NCI-H146 (cell line): ENCODE data around the gene HAP1.
A peak's percentile ranks its signal among the peaks of the same experiment; 100 is the strongest.
"Not testable (repeated sequence)": the region's sequence is repeated elsewhere in the genome, so short reads cannot be mapped to it uniquely, and the experiment has no call there.

Experiments used
- DNase-seq: peaks from one replicate; lab custom pipeline; 2025; lab: John Stamatoyannopoulos, UW

HAP1 gene

DNA sequence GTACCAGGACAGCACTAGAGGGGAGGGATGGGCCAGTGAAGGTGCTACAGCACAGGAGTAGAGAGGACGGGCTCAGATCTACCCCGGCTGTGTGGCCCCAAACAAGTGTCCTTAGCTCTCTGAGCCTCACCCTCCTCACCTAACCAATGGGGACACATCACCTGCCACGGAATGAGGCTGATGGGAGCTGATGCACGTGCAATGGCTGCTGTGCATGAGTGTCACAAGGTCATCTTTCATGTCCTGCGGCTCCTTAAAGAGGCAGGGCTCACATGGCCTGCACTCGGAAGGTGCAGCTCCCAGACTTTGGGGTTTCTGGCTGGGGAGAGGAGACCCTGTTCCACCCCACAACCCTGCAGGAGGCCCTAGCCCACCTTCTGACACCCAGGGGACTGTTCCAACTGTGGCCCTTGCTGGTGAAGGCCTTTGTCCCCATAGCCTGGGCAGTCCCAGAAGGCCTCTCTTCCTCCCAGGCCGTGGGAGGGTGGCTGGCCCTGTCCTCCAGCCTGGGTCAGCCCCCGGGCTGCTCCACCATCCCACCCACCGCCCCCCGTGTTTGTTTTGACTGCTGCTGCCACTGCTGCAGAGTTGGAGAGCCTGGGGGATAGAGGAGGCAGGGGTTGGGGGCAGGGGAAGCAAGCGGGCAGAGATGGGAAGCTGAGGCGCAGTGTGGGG, 10.5 kb downstream of the HAP1 start:
- DNase-seq: no peak

DNA sequence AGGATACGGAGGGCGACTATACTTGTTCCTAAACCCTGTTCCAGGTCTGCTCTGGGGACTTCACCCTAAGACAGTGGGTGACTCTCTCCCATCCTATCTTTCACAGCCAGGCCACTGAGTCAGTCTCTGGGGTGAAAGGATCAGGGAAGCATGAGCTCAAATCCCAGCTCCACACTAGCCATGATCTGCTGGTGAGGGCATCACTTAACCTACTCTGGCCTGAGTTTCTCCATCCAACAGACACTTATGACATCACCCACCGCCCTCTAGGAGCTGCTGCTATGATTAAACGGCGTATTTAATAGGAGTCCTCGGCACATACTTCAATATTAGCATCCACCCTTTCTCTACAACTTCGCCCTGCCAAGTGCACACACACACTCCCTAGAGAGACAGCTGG, 12.2 kb downstream of the HAP1 start:
- no peak for DNase-seq

DNA sequence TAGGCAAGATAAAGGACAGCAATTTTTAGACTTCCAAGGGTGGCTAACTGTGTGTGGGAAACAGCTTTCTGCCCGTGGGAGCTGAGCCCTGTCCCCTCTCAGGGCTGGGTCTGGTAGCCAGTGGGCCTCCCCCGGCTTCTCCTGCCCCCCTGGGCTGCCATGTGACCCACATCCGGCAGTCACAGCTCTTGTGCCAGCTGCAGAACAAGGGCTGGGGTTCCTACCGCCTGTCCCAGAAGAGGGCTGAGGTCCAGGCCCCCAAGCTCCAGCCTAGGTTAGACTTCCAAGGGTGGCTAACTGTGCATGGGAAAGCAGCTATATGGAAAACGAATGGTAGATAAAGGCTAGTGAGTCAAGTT, 16.2 kb downstream of the HAP1 start:
- DNase-seq: no peak

DNA sequence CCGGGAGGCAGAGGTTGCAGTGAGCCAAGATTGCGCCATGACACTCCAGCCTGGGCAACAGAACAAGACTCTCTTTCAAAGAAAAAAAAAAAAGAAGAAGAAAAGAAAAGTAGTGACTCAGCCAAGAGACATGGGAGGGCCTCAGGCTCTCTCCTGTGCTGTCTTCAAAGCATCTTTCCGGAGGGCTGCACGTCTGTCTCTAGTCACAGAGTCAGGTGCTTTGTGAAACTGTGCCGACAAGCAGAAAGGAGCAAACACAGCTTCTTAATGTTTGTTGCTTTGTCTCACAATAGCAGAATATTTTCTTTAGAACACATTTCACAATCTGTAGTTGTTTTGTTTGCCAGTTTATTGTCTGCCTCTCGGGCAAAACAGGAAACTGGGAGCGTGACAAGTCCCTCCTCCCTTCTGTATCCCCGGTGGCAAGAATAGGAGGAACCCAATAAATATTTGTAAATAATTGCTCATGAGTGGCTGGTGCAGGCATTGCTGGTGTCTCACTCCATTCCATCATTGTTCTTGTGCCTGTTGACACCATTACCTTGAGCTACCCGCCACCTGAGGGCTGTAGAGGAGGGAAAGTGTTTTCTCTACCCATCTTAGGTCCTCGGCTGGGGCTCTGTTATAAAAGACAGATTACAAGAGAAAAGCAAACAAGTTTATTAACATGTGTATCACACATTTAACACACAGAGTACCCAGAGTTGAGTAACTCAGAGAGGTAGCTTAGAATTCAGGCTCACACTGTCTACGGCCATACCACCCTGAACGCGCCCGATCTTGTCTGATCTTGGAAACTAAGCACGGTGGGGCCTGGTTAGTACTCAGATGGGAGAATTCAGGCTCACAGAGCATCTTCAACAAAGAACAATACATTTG, 16.8 kb downstream of the HAP1 start:
- no peak for DNase-seq

DNA sequence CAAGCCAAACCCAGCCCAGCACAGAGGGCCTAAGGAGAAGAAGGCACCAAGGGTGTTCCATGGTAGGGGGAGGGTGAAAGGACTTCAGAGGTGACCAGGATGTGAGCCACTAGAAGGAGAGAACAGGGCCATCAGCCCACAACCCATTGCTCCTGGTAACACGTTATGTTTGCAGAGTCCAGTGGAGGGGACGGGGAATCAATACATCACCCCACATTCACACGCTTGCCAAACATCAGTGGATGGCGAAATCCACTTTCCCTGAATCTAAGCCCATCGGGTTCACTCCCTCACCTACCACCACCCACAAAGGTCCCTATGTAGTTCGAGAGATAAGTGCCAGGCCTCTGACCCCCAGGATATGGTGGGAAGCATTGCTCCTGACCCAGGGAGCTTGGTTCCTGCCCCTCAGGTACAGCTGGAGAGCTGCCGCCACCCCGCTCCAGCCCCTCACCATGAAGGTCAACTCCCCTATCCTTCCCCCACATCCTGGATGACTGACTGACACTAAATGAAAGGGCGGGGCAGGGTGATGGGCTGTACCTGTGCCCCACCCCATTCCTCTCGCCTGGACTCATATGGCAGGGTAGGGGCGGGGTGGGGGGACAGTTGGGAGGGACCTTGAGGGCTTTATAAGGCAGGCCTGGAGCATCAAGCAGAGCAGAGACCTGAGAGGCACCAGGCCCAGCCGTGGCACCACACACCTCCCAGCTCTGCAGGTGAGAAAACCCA, 22.6 kb downstream of the HAP1 start, which contains the start of gene GAST:
Gene GAST, plus strand, starts transcription at position 663 of the 732 bp plus-strand sequence. CDS start 3,106 bp downstream, outside the sequence.
- no peak for DNase-seq

DNA sequence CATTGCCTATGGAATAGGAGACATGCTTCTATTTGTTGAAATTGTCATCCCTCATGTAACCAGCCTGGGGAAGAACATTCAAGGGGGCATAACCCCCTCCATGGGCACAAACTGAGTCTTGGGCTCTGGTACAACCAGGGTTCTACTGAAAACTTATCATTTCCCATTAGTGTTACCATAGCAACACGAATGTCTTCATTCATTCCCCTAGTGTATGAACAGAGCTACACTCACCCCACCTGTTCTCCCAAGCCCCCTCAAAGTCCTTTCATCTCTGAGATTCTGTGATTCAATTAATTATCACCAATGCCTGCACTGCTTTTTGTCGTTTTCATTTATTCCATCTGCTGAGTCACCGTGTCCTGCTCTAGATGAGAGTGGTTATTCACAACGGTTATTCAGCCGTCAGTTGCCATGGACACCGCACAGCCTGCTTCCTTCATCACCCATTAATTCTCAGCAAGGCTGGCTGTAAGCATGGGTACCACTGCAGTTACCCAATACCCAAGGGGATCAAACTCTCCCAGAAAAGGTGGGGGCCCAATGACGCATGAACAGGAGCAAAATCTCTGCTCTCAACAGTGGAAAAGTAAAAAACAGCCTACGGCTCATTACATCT, 23.9 kb downstream of the HAP1 start:
- peak; percentile 61 for DNase-seq

DNA sequence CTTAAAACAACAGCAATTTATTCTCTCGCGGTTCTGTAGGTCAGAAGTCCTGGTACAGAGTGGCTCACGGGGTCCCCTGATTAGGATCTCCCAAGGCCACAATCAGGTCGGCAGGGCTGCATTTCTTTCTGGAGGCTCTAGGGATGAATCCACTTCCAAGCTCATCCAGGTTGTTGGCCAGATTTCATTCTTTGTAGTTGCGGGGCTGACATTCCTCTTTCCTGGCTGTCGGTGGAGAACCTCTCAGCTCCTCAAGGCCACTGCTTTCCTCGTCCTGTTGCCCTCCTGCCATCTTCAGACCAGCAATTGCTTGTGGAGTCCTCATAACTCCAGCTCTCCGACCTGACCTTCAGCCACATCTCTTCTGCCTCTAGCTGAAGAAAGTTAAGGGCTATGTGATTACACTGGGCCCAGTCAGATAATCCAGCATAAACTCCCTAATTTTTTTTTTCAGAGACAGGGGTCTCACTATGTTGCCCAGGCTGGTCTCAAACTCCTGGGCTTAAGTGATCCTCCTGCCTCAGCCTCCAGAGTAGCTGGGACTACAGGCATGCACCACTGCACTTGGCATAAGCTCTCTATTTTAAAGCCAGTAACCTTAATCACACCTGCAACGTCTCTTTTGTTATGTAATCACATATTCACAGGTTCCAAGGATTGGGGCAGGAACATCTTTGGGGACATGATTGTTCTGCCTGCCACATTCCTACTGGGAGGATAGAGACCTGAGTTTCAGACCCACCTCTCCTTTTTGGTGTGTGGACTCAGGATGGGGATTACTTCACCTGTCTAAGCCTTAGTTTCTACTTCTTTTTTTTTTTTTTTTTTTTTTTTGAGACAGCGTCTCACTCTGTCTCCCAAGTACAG, 26.4 kb downstream of the HAP1 start:
- DNase-seq: no peak

DNA sequence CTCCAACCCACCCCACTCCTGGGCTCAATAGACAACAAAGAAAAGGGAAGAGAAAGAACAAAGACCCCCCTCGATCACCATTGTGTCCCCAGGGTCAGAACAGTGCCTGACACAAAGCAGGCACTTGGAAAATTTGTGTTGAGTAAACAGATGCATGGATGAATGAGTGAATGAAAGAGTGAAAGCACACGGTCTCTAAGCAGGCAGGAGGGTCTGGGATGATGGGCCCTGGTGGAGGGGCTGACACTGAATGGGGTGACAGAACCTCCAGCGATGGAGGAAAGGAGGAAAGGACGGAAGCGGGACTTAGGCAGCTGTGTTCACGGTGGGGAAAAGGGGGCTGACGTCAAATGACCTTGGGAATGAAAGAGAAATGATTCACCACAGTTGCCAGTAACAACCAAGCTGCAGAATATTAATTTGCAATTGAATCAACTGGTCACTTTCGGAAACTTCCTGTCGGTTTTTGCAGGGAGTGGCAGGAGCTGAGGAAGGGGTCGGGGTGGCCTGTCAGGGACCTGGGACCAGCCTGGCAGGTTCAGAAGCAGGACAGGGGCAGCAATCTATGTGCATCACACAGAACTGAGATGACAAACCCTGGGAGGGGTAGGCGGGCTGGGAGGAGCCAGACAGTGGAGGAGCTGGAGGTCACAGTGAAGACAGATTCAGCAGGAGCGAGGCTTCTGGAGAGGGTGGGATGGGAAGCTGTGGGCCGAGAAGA, 29.0 kb downstream of the HAP1 start:
- DNase-seq: peak; percentile 43

DNA sequence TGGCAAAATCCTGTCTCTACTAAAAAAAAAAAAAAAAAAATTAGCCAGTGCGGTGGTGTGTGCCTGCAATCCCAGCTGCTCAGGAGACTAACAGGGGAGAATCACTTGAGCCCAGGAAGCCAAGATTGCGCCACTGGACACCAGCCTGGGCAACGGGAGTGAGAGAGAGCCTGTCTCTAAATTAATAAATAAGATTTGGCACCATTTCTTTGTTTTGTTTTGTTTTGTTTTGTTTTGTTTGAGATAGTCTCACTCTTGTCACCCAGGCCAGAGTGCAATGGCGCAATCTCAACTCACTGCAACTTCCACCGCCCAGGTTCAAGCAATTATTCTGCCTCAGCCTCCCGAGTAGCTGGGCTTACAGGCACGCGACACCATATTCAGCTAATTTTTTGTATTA, 31.7 kb downstream of the HAP1 start:
- no peak for DNase-seq

DNA sequence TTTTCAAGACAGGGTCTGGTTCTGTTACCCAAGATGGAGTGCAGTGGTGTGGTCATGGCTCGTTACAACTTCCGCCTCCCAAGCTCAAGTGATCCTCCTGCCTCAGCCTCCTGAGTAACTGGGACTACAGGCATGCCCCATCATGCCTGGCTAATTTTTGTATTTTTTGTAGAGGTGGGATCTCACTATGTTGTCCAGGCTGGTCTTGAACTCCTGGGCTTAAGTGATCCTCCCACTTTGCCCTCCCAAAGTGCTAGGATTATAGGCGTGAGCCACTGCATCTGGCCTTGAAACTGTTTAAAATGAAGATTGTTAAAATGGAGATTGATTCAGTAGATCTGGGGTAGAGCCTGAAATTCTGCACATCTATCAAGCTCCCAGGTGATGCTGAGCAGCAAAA, 33.6 kb downstream of the HAP1 start:
- DNase-seq: not testable (repeated sequence)

DNA sequence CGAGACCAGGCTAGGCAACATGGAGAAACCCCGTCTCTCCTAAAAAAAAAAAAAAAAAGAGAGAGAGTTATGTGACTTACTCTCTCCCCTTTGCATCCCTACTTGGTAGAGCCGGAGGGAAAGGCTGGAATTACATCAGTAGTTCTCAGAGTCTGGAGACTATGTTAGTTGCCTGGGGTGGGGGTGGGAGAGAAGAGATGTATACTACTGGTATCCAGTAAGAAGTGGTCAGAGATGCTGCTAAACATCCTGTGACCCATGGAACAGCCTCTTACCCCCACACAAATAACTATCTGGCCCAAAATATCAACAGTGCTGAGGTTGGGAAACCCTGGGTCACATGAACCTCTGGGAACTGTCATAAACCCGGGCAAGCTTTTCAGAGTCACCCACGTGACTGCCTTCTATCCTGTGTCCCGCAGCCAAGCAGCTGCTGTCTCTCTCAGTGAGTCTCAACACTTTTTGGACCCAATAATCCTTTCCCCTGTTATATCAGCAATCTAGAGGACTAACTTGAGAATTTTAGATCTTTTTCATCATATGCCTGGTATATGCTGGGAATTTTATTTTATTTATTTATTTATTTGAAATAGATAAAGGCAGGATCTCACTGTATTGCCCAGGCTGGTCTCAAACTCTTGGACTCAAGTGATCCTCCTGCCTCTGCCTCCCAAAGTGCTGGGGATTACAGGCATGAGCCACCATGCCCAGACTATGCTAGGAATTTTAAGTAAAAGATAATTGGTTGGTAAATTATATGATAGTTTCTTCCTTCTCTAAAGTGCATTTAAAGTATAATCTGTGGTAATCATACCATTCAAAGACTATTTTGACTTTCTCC, 37.1 kb downstream of the HAP1 start:
- no peak for DNase-seq

DNA sequence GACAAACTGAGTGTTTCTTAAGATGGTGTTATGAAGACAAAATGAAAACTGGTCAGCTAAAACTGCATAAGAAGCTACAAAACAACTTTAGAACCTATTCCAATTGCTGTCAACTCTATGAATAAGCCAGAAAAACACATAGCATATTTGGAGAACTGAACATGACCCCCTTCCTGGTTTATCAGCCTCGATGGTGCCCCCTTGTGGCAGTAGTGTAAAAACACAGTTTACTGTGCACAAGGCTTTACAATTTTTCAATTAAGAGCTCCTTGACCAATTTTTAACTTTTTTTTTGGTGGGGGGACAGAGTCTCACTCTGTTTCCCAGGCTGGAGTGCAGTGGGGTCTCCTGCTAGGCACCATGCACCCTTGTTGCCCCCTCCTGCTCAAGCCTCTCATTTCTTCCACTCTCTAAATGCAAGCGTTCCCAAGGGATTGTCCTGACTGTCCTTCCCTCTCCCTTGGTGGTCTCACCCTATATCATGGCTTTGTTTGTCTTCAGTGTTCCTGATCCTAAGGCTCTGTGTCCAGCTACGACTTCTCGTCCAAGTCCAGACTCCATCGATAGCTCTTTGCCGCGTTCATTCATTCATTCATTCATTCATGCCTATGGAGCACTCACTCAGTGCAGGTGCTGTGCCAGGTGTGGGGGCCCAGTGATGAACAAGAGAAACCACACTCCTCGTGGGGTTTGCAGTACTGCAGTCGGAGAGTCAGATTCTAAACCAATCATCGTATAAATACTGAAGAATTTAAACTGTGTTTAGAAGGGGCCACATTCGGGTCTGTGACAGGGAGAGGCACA, 38.3 kb downstream of the HAP1 start:
- peak; percentile 63 for DNase-seq

DNA sequence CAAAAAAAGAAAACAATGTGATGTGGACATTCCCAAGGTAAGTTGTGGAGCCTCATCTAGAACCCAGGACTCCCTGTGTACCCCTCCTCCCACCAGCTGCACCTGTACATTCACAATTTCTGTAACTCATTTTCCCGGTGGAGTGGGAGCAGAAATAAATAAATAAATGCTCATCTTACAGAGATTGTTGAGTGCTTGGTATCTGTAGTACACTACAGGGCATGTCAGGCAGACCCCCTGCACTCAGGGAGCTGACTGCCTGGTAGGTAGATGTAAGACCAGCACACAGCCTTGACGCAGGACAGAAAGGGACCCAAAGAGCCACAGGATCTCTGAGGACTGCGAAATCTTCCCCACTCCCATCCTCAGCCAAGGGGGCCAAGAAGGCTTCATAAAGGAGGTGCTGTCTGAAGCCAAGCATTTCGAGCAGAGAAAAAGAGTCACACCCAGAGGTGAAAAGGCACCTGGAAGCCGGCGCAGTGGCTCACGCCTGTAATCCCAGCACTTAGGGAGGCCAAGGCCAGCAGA, 39.2 kb downstream of the HAP1 start:
- no peak for DNase-seq

DNA sequence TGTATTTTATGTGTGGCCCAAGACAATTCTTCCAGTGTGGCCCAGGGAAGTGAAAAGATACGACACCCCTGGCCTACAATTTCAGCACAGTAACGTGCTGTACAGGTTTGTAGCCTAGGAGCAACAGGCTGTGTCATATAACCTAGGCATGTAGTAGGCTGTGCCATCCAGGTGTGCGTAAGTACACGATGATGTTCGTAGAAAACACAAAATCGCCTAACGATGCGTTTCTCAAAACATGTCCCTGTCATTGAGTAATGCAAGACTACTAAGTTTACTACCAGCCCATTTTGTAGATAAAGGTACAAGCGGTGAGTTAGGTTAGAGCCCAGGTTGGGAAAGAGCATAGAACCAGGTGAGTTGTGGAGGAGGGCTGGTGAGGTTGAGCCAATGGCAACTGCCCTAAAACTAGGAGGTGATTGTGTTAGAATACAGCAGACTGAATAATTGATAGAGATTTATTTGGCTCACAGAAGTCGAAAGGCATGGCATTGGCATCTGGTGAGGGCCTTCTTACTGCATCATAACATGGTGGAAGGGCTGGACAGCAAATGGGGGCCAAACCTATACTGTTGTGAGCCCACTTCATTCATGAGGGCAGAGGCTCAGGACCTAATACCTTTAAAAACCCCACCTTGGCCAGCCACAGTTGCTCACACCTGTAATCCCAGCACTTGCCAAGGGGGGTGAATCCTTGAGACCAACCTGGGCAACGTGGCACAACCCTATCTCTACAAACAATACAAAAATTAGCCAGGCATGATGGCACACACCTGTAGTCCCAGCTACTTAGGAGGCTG, 41.5 kb downstream of the HAP1 start:
- no peak for DNase-seq

DNA sequence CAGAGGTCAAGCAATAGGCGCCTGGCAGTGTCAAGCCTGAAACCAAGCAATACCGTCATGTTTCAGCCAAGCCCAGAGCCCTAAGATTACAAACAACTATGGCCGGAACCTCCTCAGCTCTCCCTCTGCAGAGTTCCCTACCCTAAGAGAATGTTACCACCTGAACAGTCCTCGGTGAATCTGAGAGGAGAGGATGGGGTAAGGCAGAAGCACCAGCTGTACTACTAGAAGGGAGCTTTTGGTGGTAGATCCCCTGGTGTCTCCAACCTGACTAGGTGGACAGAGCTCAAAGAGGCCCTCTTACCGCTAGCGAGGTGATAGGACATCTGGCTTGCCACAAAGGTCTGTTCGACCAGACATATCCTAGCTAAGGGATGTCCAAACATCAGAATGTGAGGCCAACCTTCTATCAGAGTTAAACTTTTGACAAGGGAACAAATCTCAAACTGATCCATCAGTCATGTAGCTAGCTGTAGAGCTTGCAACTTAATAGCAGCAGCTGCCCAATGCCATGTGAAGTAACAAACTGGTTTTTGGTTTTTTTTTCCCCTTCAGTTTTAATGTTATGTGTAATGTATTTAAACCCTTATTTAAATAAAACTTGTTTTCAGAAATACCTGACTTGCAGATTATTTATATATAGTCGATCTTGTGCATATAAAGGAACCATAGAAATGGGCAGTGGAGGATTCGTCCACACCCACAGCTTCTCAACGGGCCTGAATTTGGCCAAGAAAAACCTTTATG, 43.2 kb downstream of the HAP1 start:
- no peak for DNase-seq

DNA sequence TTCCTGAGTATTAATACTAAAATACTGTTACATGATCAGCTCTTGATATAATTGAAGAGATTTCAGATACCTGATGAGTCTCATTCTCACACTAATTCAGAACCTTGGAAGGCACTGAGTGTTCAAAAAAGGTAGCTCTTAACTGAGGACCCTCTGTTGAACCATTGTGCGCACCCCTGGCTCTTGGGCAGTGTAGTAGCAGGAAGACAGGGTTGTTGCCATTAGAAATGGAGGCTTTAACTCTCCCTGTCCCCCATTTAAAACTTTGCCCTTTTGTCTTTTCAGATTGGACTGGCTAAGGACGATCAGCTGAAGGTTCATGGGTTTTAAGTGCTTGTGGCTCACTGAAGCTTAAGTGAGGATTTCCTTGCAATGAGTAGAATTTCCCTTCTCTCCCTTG, 43.9 kb downstream of the HAP1 start:
- no peak for DNase-seq
